A673 (cell line): ENCODE data around the gene CCDC15. TPM values are rescaled to one million over a fixed set of nuclear protein-coding genes. Genes with fewer than 3 reads are reported as not detected.

Source experiments
- BruUV-seq: library from RNA; stranded (reverse); fragments of 400-500 nt; replicated peaks from 2 replicates; lab custom pipeline; 2021; lab: Mats Ljungman, UMichigan
- CTCF ChIA-PET: fragments of 300-600 bp; sonication (Branson Sonifier 250); formaldehyde crosslinking; loops from one replicate; lab custom pipeline; 2022; ENCODE audit warnings: antibody characterized with exemption; lab: Charles Lee
- POLR2A ChIA-PET: fragments of 300-600 bp; sonication (Branson Sonifier 250); formaldehyde crosslinking; loops from one replicate; lab custom pipeline; 2022; ENCODE audit warnings: antibody characterized with exemption; ENCODE audit not compliant: low non-redundant PET; lab: Charles Lee
- DNase-seq: peaks from one replicate; pipeline ENCODE4 v3.0.0-alpha.2; 2015; ENCODE audit warnings: low spot score
- H3K27ac ChIP-seq: fragments of 200-600 bp; sonication (generic); 2 replicates; pipeline ENCODE4 v1.5.1; 2016; ENCODE audit warnings: mixed run types, low read depth, mild to moderate bottlenecking, mixed read lengths, antibody characterized with exemption, low read length; ENCODE audit not compliant: poor library complexity, severe bottlenecking
- H3K27me3 ChIP-seq: fragments of 200-600 bp; sonication (generic); replicated peaks from 2 replicates; pipeline ENCODE4 v1.6.1; 2017; ENCODE audit warnings: mixed run types, low read depth, mild to moderate bottlenecking, mixed read lengths, antibody characterized with exemption, low read length; ENCODE audit not compliant: insufficient read depth, poor library complexity
- H3K36me3 ChIP-seq: fragments of 200-600 bp; sonication (generic); 2 replicates; pipeline ENCODE4 v1.6.1; 2016; ENCODE audit warnings: mixed run types, mild to moderate bottlenecking, mixed read lengths, antibody characterized with exemption, low read length; ENCODE audit not compliant: insufficient read depth, poor library complexity, severe bottlenecking
- H3K4me1 ChIP-seq: fragments of 200-600 bp; sonication (generic); 2 replicates; pipeline ENCODE4 v1.6.1; 2017; ENCODE audit warnings: mixed run types, mild to moderate bottlenecking, mixed read lengths, antibody characterized with exemption, low read length; ENCODE audit not compliant: insufficient read depth, poor library complexity, severe bottlenecking
- H3K4me3 ChIP-seq: fragments of 200-600 bp; sonication (generic); 2 replicates; pipeline ENCODE4 v1.5.1; 2016; ENCODE audit warnings: low read depth, mixed run types, mild to moderate bottlenecking, mixed read lengths, low read length; ENCODE audit not compliant: poor library complexity, severe bottlenecking
- H3K9me3 ChIP-seq: fragments of 200-600 bp; sonication (generic); 2 replicates; pipeline ENCODE4 v1.6.1; 2016; ENCODE audit warnings: mixed run types, low read depth, mild to moderate bottlenecking, mixed read lengths, antibody characterized with exemption, low read length; ENCODE audit not compliant: poor library complexity, severe bottlenecking
- CTCF ChIP-seq: fragments of 300-800, 200-600 bp; sonication (generic); conservative IDR thresholded peaks from 2 replicates; pipeline ENCODE4 v1.5.1; 2017; ENCODE audit warnings: low read depth, mild to moderate bottlenecking, antibody characterized with exemption, low read length, moderate library complexity, mixed read lengths
- EZH2 ChIP-seq: fragments of 200-600 bp; sonication (generic); IDR thresholded peaks from 2 replicates; pipeline ENCODE4 v1.6.1; 2017; ENCODE audit warnings: borderline replicate concordance, low read depth, mild to moderate bottlenecking, mixed read lengths, antibody characterized with exemption, low read length; ENCODE audit not compliant: poor library complexity, severe bottlenecking
- intact Hi-C: fragments of 100-400 bp; cut with micrococcal nuclease; formaldehyde crosslinking; loops from one replicate; pipeline ENCODE4 v1.10.0; 2022; ENCODE audit not compliant: unreplicated experiment
- total RNA-seq: library from RNA; stranded (reverse); gene quantifications from 2 replicates; pipeline ENCODE4 v1.2.3, GENCODE V29; 2021

The CCDC15 gene
- total RNA-seq, 1 experiment from 2014 or later = 5.4 TPM

- Histone ChIP-seq H3K36me3 (no peaks in the 10 kb centered on the region), H3K4me3 (no peak overlapping the region), H3K27ac (no peak overlapping the region), H3K9me3 (no peaks in the 10 kb centered on the region), H3K4me1 (no peaks in the 10 kb centered on the region), H3K27me3 (no peaks in the 10 kb centered on the region)
- ChIA-PET POLR2A (no interaction called here), CTCF (no interaction called here)
- intact Hi-C loops = no loop called here
- DNase-seq = no peak
- no TSS peak for BruUV-seq
- no peak for TF ChIP-seq CTCF
- TF ChIP-seq EZH2 = no peak
Observed at GRCh38 chr11:125079151-125079877, 125.3 kb downstream of the CCDC15 start.

- no peak overlapping the region for H3K4me3 ChIP-seq
- H3K27ac ChIP-seq = no peak overlapping the region
- H3K27me3 ChIP-seq = no peaks in the 10 kb centered on the region
- POLR2A ChIA-PET = no interaction called here
- no TSS peak for BruUV-seq
- no peak for DNase-seq
- intact Hi-C loops = no loop called here
- TF ChIP-seq EZH2 (no peak), CTCF (no peak)
- CTCF ChIA-PET = no interaction called here
- H3K9me3 ChIP-seq = no peaks in the 10 kb centered on the region
- H3K36me3 ChIP-seq = no peaks in the 10 kb centered on the region
- no peaks in the 10 kb centered on the region for H3K4me1 ChIP-seq
Observed at GRCh38 chr11:125079878-125080530, 126.0 kb downstream of the CCDC15 start.

- Histone ChIP-seq H3K9me3 (no peaks in the 10 kb centered on the region), H3K27ac (no peak overlapping the region), H3K4me3 (no peak overlapping the region), H3K27me3 (no peaks in the 10 kb centered on the region), H3K36me3 (no peaks in the 10 kb centered on the region), H3K4me1 (no peaks in the 10 kb centered on the region)
- BruUV-seq = no TSS peak
- POLR2A ChIA-PET = no interaction called here
- no peak for TF ChIP-seq CTCF
- TF ChIP-seq EZH2 = no peak
- intact Hi-C loops = no loop called here
- CTCF ChIA-PET = no interaction called here
- DNase-seq = no peak
Observed at GRCh38 chr11:125080531-125080911, 126.5 kb downstream of the CCDC15 start.
